Thyroid gland (tissue), 4 donors: ENCODE data around the gene GLA. TPM values are rescaled to one million over a fixed set of nuclear protein-coding genes. Genes with fewer than 3 reads are reported as not detected.

Experiments
- DNase-seq, 2 donors: peaks; one replicate each; pipeline ENCODE4 v3.0.0-alpha.2; 2019
- H3K27ac ChIP-seq, 3 donors: fragments of 200-600 bp; sonication (generic); 1 replicate in 2 of 3; 2 replicates in 1 of 3; pipeline ENCODE4 v1.5.1; 2016 to 2019; ENCODE audit warnings: mild to moderate bottlenecking in 1 of 3, moderate library complexity in 1 of 3
- H3K27me3 ChIP-seq: fragments of 200-600 bp; sonication (generic); one replicate; pipeline ENCODE4 v1.5.1; 2019
- H3K36me3 ChIP-seq, 2 donors: fragments of 200-600 bp; sonication (generic); one replicate each; pipeline ENCODE4 v1.5.1; 2016 to 2019
- H3K4me1 ChIP-seq, 2 donors: fragments of 200-600 bp; sonication (generic); one replicate each; pipeline ENCODE4 v1.5.1; 2017 to 2019
- H3K4me3 ChIP-seq, 3 donors: fragments of 200-600 bp; sonication (generic); replicated peaks in 1 of 3; 1 replicate in 2 of 3; 2 replicates in 1 of 3; pipeline ENCODE4 v1.5.1; 2016; ENCODE audit warnings: mild to moderate bottlenecking in 1 of 3
- H3K9me3 ChIP-seq: fragments of 200-600 bp; sonication (generic); one replicate; pipeline ENCODE4 v1.5.1; 2017
- CTCF ChIP-seq, 6 experiments: fragments of 200-600 bp in 3 of 6; fragments of 450-650 bp in 3 of 6; sonication (generic) in 3 of 6; IDR thresholded peaks; one replicate each; pipeline ENCODE4 v1.5.1; 2016 to 2019; ENCODE audit warnings: antibody characterized with exemption in 6 of 6, mild to moderate bottlenecking in 2 of 6, inconsistent platforms in 1 of 6, moderate library complexity in 1 of 6
- POLR2A ChIP-seq, 2 donors: fragments of 450-650 bp; IDR thresholded peaks; one replicate each; pipeline ENCODE4 v1.6.1; 2017; ENCODE audit warnings: antibody characterized with exemption in 2 of 2, mild to moderate bottlenecking in 2 of 2, moderate library complexity in 1 of 2
- WGBS, 2 donors: methylation state at CpG; one replicate each; pipeline ENCODE4 v1.1.5; 2017; 5-methylcytosine and 5-hydroxymethylcytosine counted together
- intact Hi-C: fragments of 100-400 bp; cut with DNase I; formaldehyde crosslinking; loops from one replicate; pipeline ENCODE4 v1.15.1; 2023
- total RNA-seq, 4 donors: library from RNA; depleted of rRNA; stranded (reverse); fragments of >200 nt; gene quantifications; one replicate each; pipeline ENCODE4 v1.2.3, GENCODE V29; 2016

The GLA gene
- total RNA-seq, 4 donors from 2014 or later = 16.5 to 37.5 (median 26.8) TPM

GRCh38 chrX:101362116-101362515, 45.6 kb downstream of the GLA start:
- Histone ChIP-seq H3K9me3 (no peaks in the 10 kb centered on the region), H3K36me3 (no peaks in the 10 kb centered on the region), H3K27me3 (peaks cover 4% of the 10 kb centered on the region), H3K4me3 (no peak overlapping the region), H3K27ac (no peak overlapping the region), H3K4me1 (no peaks in the 10 kb centered on the region)
- intact Hi-C loops = no loop called here
- no peak for DNase-seq
- WGBS, 2 donors = 55 to 65% methylated on average over 3 of the region's 3 CpGs
- no peak for TF ChIP-seq CTCF (IDR thresholded peaks at IDR 0.05)
- no peak for TF ChIP-seq POLR2A (IDR thresholded peaks at IDR 0.05)

GRCh38 chrX:101360390-101360789, 47.3 kb downstream of the GLA start:
- intact Hi-C loops = no loop called here
- no peak overlapping the region for H3K4me3 ChIP-seq
- no peak for DNase-seq
- H3K27me3 ChIP-seq = no peaks in the 10 kb centered on the region
- no peaks in the 10 kb centered on the region for H3K9me3 ChIP-seq
- no peaks in the 10 kb centered on the region for H3K36me3 ChIP-seq
- H3K4me1 ChIP-seq = no peaks in the 10 kb centered on the region
- WGBS, 2 donors = 77 to 83% methylated on average over 7 of the region's 7 CpGs
- no peak overlapping the region for H3K27ac ChIP-seq
- TF ChIP-seq CTCF (IDR thresholded peaks at IDR 0.05) (no peak), POLR2A (IDR thresholded peaks at IDR 0.05) (no peak)

- intact Hi-C loops = no loop called here
- no peaks in the 10 kb centered on the region for H3K9me3 ChIP-seq
- H3K36me3 ChIP-seq = no peaks in the 10 kb centered on the region
- DNase-seq = no peak
- no peaks in the 10 kb centered on the region for H3K27me3 ChIP-seq
- no peak overlapping the region for H3K4me3 ChIP-seq
- no peak overlapping the region for H3K27ac ChIP-seq
- TF ChIP-seq CTCF (IDR thresholded peaks at IDR 0.05) (no peak), POLR2A (IDR thresholded peaks at IDR 0.05) (no peak)
- 50 to 67% methylated on average over 1 of the region's 1 CpG for WGBS, 2 donors
- no peaks in the 10 kb centered on the region for H3K4me1 ChIP-seq
Measured at GRCh38 chrX:101359966-101360365, 47.8 kb downstream of the GLA start.

GRCh38 chrX:101357166-101357795, 50.4 kb downstream of the GLA start:
- TF ChIP-seq CTCF (IDR thresholded peaks at IDR 0.05) (peak in 3 of 6 experiments; percentile 16 to 29 (median 27)), POLR2A (IDR thresholded peaks at IDR 0.05) (no peak)
- DNase-seq = no peak
- intact Hi-C loops = no loop called here

GRCh38 chrX:101349193-101349562, 58.5 kb downstream of the GLA start:
- Histone ChIP-seq H3K36me3 (no peaks in the 10 kb centered on the region), H3K9me3 (no peaks in the 10 kb centered on the region), H3K27ac (peak overlapping the region in 1 of 3 donors; percentile 91), H3K4me3 (peak overlapping the region in 2 of 3 donors; percentile 42 to 69), H3K4me1 (peaks cover 0 to 6% of the 10 kb centered on the region in 2 donors), H3K27me3 (no peaks in the 10 kb centered on the region)
- intact Hi-C loops = no loop called here
- WGBS, 2 donors = 22 to 38% methylated on average over 4 of the region's 4 CpGs
- no peak for TF ChIP-seq POLR2A (IDR thresholded peaks at IDR 0.05)
- TF ChIP-seq CTCF (IDR thresholded peaks at IDR 0.05) = no peak
- DNase-seq = no peak

More at GRCh38 chrX:101357166-101357795, 50.4 kb downstream of the GLA start:
- Histone ChIP-seq H3K36me3 (no peaks in the 10 kb centered on the region), H3K9me3 (no peaks in the 10 kb centered on the region), H3K27ac (no peak overlapping the region), H3K4me1 (no peaks in the 10 kb centered on the region), H3K4me3 (no peak overlapping the region), H3K27me3 (no peaks in the 10 kb centered on the region)
- WGBS, 2 donors = 38 to 40% methylated on average over 5 of the region's 5 CpGs
